ENCODE measurements around the gene LAT. TPM values are rescaled to one million over a fixed set of nuclear protein-coding genes. Genes with fewer than 3 reads are reported as not detected.

Gene LAT
- total RNA-seq, 4 donors from 2014 or later: 4.4 to 10.6 (median 7.0) TPM

- Histone ChIP-seq H3K36me3 (no peaks in the 10 kb centered on the region), H3K4me1 (no peaks in the 10 kb centered on the region), H3K4me3 (replicated peaks in 1 of 3) (no peak overlapping the region), H3K9me3 (no peaks in the 10 kb centered on the region), H3K27me3 (no peaks in the 10 kb centered on the region), H3K27ac (no peak overlapping the region)
- no peak for TF ChIP-seq POLR2A (IDR thresholded peaks at IDR 0.05)
- TF ChIP-seq CTCF (IDR thresholded peaks at IDR 0.05): no peak
- no peak for DNase-seq
- 65 to 69% methylated on average over 9 of the region's 9 CpGs for WGBS, 2 donors
- intact Hi-C loops (cut with DNase I): no loop called here
Observed at GRCh38 chr16:29012913-29013553, 28.2 kb downstream of the LAT start.

- TF ChIP-seq POLR2A (IDR thresholded peaks at IDR 0.05) (no peak), CTCF (IDR thresholded peaks at IDR 0.05) (no peak)
- DNase-seq: no peak
- Histone ChIP-seq H3K4me1 (no peaks in the 10 kb centered on the region), H3K4me3 (replicated peaks in 1 of 3) (no peak overlapping the region), H3K27me3 (no peaks in the 10 kb centered on the region), H3K36me3 (no peaks in the 10 kb centered on the region), H3K27ac (no peak overlapping the region), H3K9me3 (no peaks in the 10 kb centered on the region)
- 56 to 65% methylated on average over 3 of the region's 3 CpGs for WGBS, 2 donors
- intact Hi-C loops (cut with DNase I): no loop called here
Observed at GRCh38 chr16:29014561-29015069, 29.8 kb downstream of the LAT start.

DNA sequence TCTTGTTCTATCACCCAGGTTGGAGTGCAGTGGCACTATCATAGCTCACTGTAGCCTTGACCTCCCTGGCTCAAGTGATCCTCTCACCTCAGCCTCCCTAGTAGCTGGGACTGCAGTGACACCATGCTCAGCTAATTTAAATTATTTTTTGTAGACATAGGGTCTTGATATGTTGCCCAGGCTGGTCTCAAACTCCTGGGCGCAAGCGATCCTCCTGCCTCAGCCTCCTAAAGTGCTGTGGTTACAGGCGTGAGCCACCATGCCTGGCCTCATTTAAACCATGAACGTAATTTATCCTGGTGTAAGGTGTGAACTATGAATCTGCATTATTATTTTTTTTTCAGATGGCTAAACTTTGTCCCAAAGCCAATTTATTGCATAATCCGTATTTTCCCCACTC is 37.3 kb downstream of the LAT start:
- DNase-seq: no peak
- TF ChIP-seq CTCF (IDR thresholded peaks at IDR 0.05) (no peak), POLR2A (IDR thresholded peaks at IDR 0.05) (no peak)
- WGBS, 2 donors: 89 to 92% methylated on average over 5 of the region's 5 CpGs
- intact Hi-C loops (cut with DNase I): no loop called here
- Histone ChIP-seq H3K4me1 (no peaks in the 10 kb centered on the region), H3K27me3 (no peaks in the 10 kb centered on the region), H3K4me3 (replicated peaks in 1 of 3) (no peak overlapping the region), H3K9me3 (no peaks in the 10 kb centered on the region), H3K36me3 (no peaks in the 10 kb centered on the region), H3K27ac (no peak overlapping the region)

GRCh38 chr16:29023279-29024277 is 38.7 kb downstream of the LAT start:
- Histone ChIP-seq H3K4me3 (replicated peaks in 1 of 3) (no peak overlapping the region), H3K4me1 (no peaks in the 10 kb centered on the region), H3K36me3 (no peaks in the 10 kb centered on the region), H3K27ac (no peak overlapping the region), H3K27me3 (no peaks in the 10 kb centered on the region), H3K9me3 (no peaks in the 10 kb centered on the region)
- intact Hi-C loops (cut with DNase I): no loop called here
- DNase-seq: no peak
- no peak for TF ChIP-seq POLR2A (IDR thresholded peaks at IDR 0.05)
- no peak for TF ChIP-seq CTCF (IDR thresholded peaks at IDR 0.05)
- WGBS, 2 donors: 79 to 87% methylated on average over 12 to 14 of the region's 15 CpGs

DNA sequence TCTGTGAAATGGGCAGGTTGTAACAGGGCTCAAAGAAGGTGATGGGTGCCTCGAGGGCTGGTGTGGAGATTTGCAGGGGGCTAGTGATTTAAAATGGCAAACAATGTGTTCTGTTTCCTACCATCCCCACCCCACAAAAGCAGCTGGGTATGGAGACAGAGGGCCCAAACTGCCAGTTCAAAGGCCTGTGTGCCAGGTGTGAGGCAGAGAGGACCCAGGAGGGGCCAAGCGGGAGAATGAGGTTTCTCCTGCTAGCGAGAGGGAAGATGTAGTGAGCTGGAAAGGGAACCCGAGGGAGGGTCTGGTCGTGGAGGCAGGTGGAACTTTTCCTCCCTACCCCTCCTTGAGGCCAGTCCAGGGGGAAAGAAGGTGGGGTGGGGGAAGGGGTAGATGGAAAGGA is 39.4 kb downstream of the LAT start:
- Histone ChIP-seq H3K4me1 (no peaks in the 10 kb centered on the region), H3K9me3 (no peaks in the 10 kb centered on the region), H3K27me3 (no peaks in the 10 kb centered on the region), H3K4me3 (replicated peaks in 1 of 3) (no peak overlapping the region), H3K36me3 (no peaks in the 10 kb centered on the region), H3K27ac (no peak overlapping the region)
- intact Hi-C loops (cut with DNase I): no loop called here
- DNase-seq: no peak
- TF ChIP-seq POLR2A (IDR thresholded peaks at IDR 0.05): no peak
- WGBS, 2 donors: 64 to 70% methylated on average over 5 of the region's 5 CpGs
